ENCODE measurements around the gene CAMTA2.
A peak's percentile ranks its signal among the peaks of the same experiment; 100 is the strongest.

CAMTA2 gene

GRCh38 chr17:4948166-4948930 lies 39.1 kb downstream of the CAMTA2 start, which contains the start of gene PFN1:
Gene PFN1 (minus strand): TSS chr17:4948530. CDS start chr17:4948394, 136 bp downstream.
- DNase-seq (ENCODE audit: low spot score) = peak; percentile 75
- FAIRE-seq = no peak

- peak; percentile 50 for DNase-seq (ENCODE audit: low spot score)
- no peak for FAIRE-seq
Measured at GRCh38 chr17:4947411-4948165, 39.9 kb downstream of the CAMTA2 start.

GRCh38 chr17:4947010-4947410 lies 40.5 kb downstream of the CAMTA2 start:
- DNase-seq (ENCODE audit: low spot score) = no peak
- FAIRE-seq = no peak

GRCh38 chr17:4946312-4946976 lies 41.0 kb downstream of the CAMTA2 start:
- DNase-seq (ENCODE audit: low spot score) = no peak
- FAIRE-seq = no peak

- FAIRE-seq (no peak), DNase-seq (ENCODE audit: low spot score) (no peak)
Measured at GRCh38 chr17:4945944-4946280, 41.6 kb downstream of the CAMTA2 start.

- DNase-seq (ENCODE audit: low spot score) (peak; percentile 78), FAIRE-seq (no peak)
Measured at GRCh38 chr17:4945176-4945943, 42.1 kb downstream of the CAMTA2 start.

- FAIRE-seq (no peak), DNase-seq (ENCODE audit: low spot score) (no peak)
Measured at GRCh38 chr17:4944554-4945175, 42.8 kb downstream of the CAMTA2 start.

- DNase-seq (ENCODE audit: low spot score) = no peak
- no peak for FAIRE-seq
Measured at GRCh38 chr17:4944163-4944553, 43.3 kb downstream of the CAMTA2 start.

- FAIRE-seq = no peak
- DNase-seq (ENCODE audit: low spot score) = no peak
Measured at GRCh38 chr17:4942760-4943508, 44.5 kb downstream of the CAMTA2 start.

- FAIRE-seq = no peak
- no peak for DNase-seq (ENCODE audit: low spot score)
Measured at GRCh38 chr17:4941319-4941610, 46.2 kb downstream of the CAMTA2 start.

- DNase-seq (ENCODE audit: low spot score) (peak; percentile 76), FAIRE-seq (no peak)
Measured at GRCh38 chr17:4940555-4941318, 46.7 kb downstream of the CAMTA2 start.

- FAIRE-seq = peak; percentile 5
- peak; percentile 92 for DNase-seq (ENCODE audit: low spot score)
Measured at GRCh38 chr17:4939796-4940554, 47.5 kb downstream of the CAMTA2 start, which contains the start of the genes RNF167 and SLC25A11. Gene RNF167 (plus strand): TSS chr17:4940268. CDS start chr17:4940910, 642 bp downstream. Gene SLC25A11 (minus strand): TSS chr17:4940046. CDS start chr17:4939910, 136 bp downstream.

- DNase-seq (ENCODE audit: low spot score) = no peak
- FAIRE-seq = no peak
Measured at GRCh38 chr17:4939546-4939795, 48.0 kb downstream of the CAMTA2 start.

GRCh38 chr17:4938688-4939545 lies 48.6 kb downstream of the CAMTA2 start:
- FAIRE-seq = no peak
- DNase-seq (ENCODE audit: low spot score) = no peak

GRCh38 chr17:4938069-4938491 lies 49.4 kb downstream of the CAMTA2 start:
- DNase-seq (ENCODE audit: low spot score) (no peak), FAIRE-seq (no peak)

GRCh38 chr17:4937553-4937952 lies 49.9 kb downstream of the CAMTA2 start:
- FAIRE-seq = no peak

GRCh38 chr17:4936436-4936835 lies 51.0 kb downstream of the CAMTA2 start:
- DNase-seq (ENCODE audit: low spot score) (no peak), FAIRE-seq (no peak)

More at GRCh38 chr17:4937553-4937952, 49.9 kb downstream of the CAMTA2 start:
- no peak for DNase-seq (ENCODE audit: low spot score)

GRCh38 chr17:4935650-4936049 lies 51.8 kb downstream of the CAMTA2 start:
- FAIRE-seq = no peak
- DNase-seq (ENCODE audit: low spot score) = no peak
